ENCODE results near the gene TRPV3. TPM values are rescaled to one million over a fixed set of nuclear protein-coding genes. Genes with fewer than 3 reads are reported as not detected.

The TRPV3 gene
- total RNA-seq, result 0.27 to 0.74 TPM in 2 of 3 replicates, not detected in the other
- long read RNA-seq, result 0 reads

DNA sequence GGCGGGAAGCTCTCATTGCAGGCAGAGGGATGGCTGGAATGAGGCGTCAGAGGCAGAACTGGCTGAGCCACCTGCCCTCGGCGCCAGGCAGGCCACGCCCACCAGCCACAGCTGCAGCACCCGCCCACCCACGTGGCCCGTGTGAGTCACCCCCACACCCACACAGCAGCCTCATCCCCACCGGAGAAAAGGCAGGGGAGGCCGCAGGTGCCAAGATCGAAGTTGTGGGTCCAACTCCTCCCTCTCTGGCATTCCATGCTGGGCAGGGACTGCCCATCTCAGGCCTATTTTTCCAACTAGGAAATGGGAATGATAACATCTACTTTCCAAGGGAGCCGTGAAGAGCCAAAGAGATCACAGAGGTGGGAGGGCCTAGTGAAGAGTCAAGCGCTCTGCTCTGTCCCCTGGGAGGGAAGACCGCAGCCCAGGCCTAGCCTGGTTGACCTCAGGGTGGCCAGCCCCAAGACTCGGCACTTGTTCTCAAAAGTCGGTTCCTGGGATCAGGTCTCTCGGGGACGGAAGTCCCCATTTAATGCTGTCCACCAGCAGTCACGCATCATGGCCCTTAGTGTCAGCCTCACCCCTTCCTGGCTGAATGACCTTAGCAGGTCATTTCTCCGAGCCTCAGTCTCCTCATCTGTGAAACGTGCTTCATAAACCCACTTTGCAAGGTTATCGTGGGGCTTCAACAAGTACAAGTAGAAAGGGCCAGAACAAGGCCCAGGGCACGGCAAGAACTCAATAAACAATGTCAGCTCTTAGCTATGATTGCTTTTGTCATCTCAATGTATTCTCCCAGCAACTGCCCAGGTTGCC, at the start of gene TRPV3:
TSS of gene TRPV3 (minus strand) at position 45 of the 816 bp plus-strand sequence. CDS start 2,962 bp downstream, outside the sequence.
- TF ChIP-seq CTCF (IDR thresholded peaks at IDR 0.05), result no peak
- H3K9me3 Mint-ChIP-seq (ENCODE audit: low read depth), result no peaks in the 10 kb centered on the region
- no peak within 1 kb of the TSS for H3K27ac Mint-ChIP-seq (ENCODE audit: unreplicated experiment)
- peaks cover 9% of the 10 kb centered on the region for H3K4me1 Mint-ChIP-seq (ENCODE audit: low read depth)
- H3K27me3 Mint-ChIP-seq (ENCODE audit: low read depth), result peaks cover 6% of the 10 kb centered on the region
- H3K36me3 Mint-ChIP-seq (ENCODE audit: low read depth), result no peaks in the 10 kb centered on the region
- no peak for DNase-seq (ENCODE audit: low spot score)
- no peak within 1 kb of the TSS for H3K4me3 Mint-ChIP-seq (ENCODE audit: unreplicated experiment)

DNA sequence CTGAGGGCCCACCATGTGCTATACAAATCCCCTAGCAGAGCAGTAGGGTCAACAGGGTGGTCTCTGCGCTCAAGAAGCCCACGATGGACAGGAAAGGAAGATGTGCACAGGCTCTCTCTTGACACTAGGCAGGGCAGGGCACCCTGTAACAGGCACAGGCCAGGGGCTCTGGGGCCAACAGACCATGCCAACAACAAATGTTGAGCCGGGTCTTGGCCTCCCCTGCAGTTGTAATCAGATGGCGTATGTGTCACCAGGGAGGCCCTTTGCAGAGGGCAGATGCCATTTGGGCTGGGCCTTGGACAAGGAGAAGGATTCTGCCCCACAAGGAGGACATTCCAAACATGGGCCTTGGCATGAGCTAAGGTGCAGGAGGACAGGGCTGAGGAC, 46.3 kb upstream of the TRPV3 start:
- Mint-ChIP-seq H3K27me3 (ENCODE audit: low read depth) (no peaks in the 10 kb centered on the region), H3K9me3 (ENCODE audit: low read depth) (no peaks in the 10 kb centered on the region), H3K4me3 (ENCODE audit: unreplicated experiment) (no peak overlapping the region), H3K4me1 (ENCODE audit: low read depth) (no peaks in the 10 kb centered on the region), H3K36me3 (ENCODE audit: low read depth) (peaks cover 7% of the 10 kb centered on the region), H3K27ac (ENCODE audit: unreplicated experiment) (no peak overlapping the region)
- TF ChIP-seq CTCF (IDR thresholded peaks at IDR 0.05), result no peak
- DNase-seq (ENCODE audit: low spot score), result no peak

DNA sequence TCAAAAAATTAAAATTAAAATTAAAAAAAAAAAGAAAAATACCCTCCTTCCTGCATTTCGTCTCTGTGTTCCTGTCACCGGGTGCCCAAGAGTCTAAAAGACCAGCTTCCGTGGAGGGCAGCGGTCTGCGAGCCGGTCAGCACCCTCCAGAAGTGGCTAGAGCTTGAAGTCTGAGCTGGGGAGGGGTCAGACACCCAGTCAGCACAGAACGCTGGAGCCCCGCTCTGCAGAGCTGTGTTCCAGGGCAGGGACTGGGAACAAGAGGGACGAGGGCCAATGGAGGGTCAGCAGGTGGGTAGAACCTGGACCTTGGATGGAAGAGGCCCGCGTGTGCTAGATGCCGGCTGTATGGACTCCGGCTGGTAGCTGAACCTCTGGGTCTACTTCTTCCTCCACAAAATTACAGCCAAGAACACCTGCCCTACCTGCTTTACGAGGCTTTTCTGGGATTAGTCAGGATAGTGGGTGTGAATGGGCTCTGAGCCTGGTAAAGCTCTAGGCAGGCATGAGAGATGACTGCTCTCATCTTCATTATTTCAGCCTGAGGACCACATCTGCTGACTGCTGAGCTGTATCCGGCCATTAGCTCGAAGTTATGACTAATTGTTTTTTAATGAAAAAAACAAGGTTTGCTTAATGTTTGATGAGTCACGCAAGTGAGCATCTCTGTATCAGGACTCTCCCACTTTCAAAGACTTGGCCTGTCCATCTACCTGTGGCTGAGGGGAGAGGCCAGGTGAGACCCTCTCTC, 45.7 kb upstream of the TRPV3 start:
- Mint-ChIP-seq H3K9me3 (ENCODE audit: low read depth) (no peaks in the 10 kb centered on the region), H3K27ac (ENCODE audit: unreplicated experiment) (no peak overlapping the region), H3K27me3 (ENCODE audit: low read depth) (no peaks in the 10 kb centered on the region), H3K36me3 (ENCODE audit: low read depth) (peaks cover 6% of the 10 kb centered on the region), H3K4me3 (ENCODE audit: unreplicated experiment) (no peak overlapping the region), H3K4me1 (ENCODE audit: low read depth) (no peaks in the 10 kb centered on the region)
- TF ChIP-seq CTCF (IDR thresholded peaks at IDR 0.05), result no peak
- no peak for DNase-seq (ENCODE audit: low spot score)

DNA sequence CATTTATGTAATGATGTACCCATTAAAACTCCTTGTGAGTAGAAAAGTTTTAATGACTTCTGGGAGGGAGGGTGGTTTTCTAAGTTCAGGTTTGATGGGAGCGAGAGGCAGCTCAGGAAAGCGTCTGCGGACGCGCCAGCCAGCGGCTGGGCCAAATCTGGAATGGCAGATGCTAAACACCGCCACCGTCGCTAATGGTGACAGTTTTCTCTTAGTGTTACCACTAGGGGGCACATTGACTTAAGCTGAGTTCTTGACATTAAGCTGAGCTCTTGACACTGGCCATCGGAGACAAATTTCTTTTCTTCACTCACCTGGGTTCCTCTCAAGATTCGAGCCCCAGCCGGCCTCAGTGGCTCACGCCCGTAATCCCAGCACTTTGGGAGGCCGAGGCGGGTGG, 44.9 kb upstream of the TRPV3 start:
- DNase-seq (ENCODE audit: low spot score), result no peak
- no peak overlapping the region for H3K4me3 Mint-ChIP-seq (ENCODE audit: unreplicated experiment)
- H3K9me3 Mint-ChIP-seq (ENCODE audit: low read depth), result no peaks in the 10 kb centered on the region
- peak; percentile 63 for TF ChIP-seq CTCF (IDR thresholded peaks at IDR 0.05)
- peaks cover 4% of the 10 kb centered on the region for H3K36me3 Mint-ChIP-seq (ENCODE audit: low read depth)
- no peak overlapping the region for H3K27ac Mint-ChIP-seq (ENCODE audit: unreplicated experiment)
- no peaks in the 10 kb centered on the region for H3K27me3 Mint-ChIP-seq (ENCODE audit: low read depth)
- no peaks in the 10 kb centered on the region for H3K4me1 Mint-ChIP-seq (ENCODE audit: low read depth)

GRCh38 chr17:3600529-3601205, 43.1 kb upstream of the TRPV3 start:
- H3K27me3 Mint-ChIP-seq (ENCODE audit: low read depth), result no peaks in the 10 kb centered on the region
- H3K9me3 Mint-ChIP-seq (ENCODE audit: low read depth), result no peaks in the 10 kb centered on the region
- TF ChIP-seq CTCF (IDR thresholded peaks at IDR 0.05), result no peak
- H3K4me1 Mint-ChIP-seq (ENCODE audit: low read depth), result no peaks in the 10 kb centered on the region
- peaks cover 4% of the 10 kb centered on the region for H3K36me3 Mint-ChIP-seq (ENCODE audit: low read depth)
- H3K27ac Mint-ChIP-seq (ENCODE audit: unreplicated experiment), result no peak overlapping the region
- DNase-seq (ENCODE audit: low spot score), result no peak
- H3K4me3 Mint-ChIP-seq (ENCODE audit: unreplicated experiment), result no peak overlapping the region

Measured in chondrocyte (in vitro differentiated cells).